Activated naive CD4-positive, alpha-beta T cell treated with anti-CD3 and anti-CD28 coated beads, Interleukin-2, amount 50 U/mL, for 16 hours (primary cell): Measurements from ENCODE around the gene FBXO44.

ENCODE experiments used
- DNase-seq: peaks from one replicate; pipeline ENCODE4 v3.0.0-alpha.2; 2020

Gene FBXO44

GRCh38 chr1:11691928-11692711 is 37.4 kb downstream of the FBXO44 start:
- no peak for DNase-seq

- no peak for DNase-seq
These were observed 38.4 kb downstream of the FBXO44 start for GRCh38 chr1:11693024-11693590.

GRCh38 chr1:11693917-11694316 is 39.2 kb downstream of the FBXO44 start:
- DNase-seq, result no peak

- DNase-seq, result no peak
These were observed 41.2 kb downstream of the FBXO44 start for GRCh38 chr1:11695861-11696260.

GRCh38 chr1:11697188-11697892 is 42.7 kb downstream of the FBXO44 start:
- DNase-seq, result no peak

- no peak for DNase-seq
These were observed 43.2 kb downstream of the FBXO44 start for GRCh38 chr1:11697893-11698210.

- no peak for DNase-seq
These were observed 46.2 kb downstream of the FBXO44 start for GRCh38 chr1:11700601-11701467.

GRCh38 chr1:11701551-11701961 is 46.9 kb downstream of the FBXO44 start:
- no peak for DNase-seq

- no peak for DNase-seq
These were observed 47.5 kb downstream of the FBXO44 start for GRCh38 chr1:11701981-11702803.

GRCh38 chr1:11703357-11704193 is 48.9 kb downstream of the FBXO44 start:
- DNase-seq, result no peak

GRCh38 chr1:11704194-11704529 is 49.5 kb downstream of the FBXO44 start:
- no peak for DNase-seq

GRCh38 chr1:11704691-11705475 is 50.2 kb downstream of the FBXO44 start:
- DNase-seq, result no peak

- DNase-seq, result no peak
These were observed 50.9 kb downstream of the FBXO44 start for GRCh38 chr1:11705596-11705995.

- no peak for DNase-seq
These were observed 51.6 kb downstream of the FBXO44 start for GRCh38 chr1:11706292-11706691.

GRCh38 chr1:11707621-11708276 is 53.1 kb downstream of the FBXO44 start:
- DNase-seq, result no peak

- DNase-seq, result no peak
These were observed 54.1 kb downstream of the FBXO44 start for GRCh38 chr1:11708554-11709350.

GRCh38 chr1:11711490-11711889 is 56.8 kb downstream of the FBXO44 start:
- no peak for DNase-seq

GRCh38 chr1:11712285-11712684 is 57.6 kb downstream of the FBXO44 start:
- no peak for DNase-seq
